Neutrophil (primary cell): ENCODE data around the gene TPO.

Experiments
- H3K27ac ChIP-seq: fragments of 200-600 bp; sonication (generic); 2 replicates; pipeline ENCODE4 v1.5.1; 2016; ENCODE audit warnings: mild to moderate bottlenecking, moderate library complexity
- H3K27me3 ChIP-seq: fragments of 200-600 bp; sonication (generic); 2 replicates; pipeline ENCODE4 v1.6.0; 2016; ENCODE audit warnings: mild to moderate bottlenecking
- H3K36me3 ChIP-seq: fragments of 200-600 bp; sonication (generic); 2 replicates; pipeline ENCODE4 v1.5.1; 2017
- H3K4me1 ChIP-seq, 2 experiments: fragments of 200-600 bp in 1 of 2; sonication (generic) in 1 of 2; 1 replicate in 1 of 2; 2 replicates in 1 of 2; pipeline versions ENCODE4 v1.5.1 to v1.6.1; 2013 to 2016; ENCODE audit warnings: low read depth in 1 of 2, low read length in 1 of 2, mild to moderate bottlenecking in 1 of 2, moderate library complexity in 1 of 2; ENCODE audit not compliant: control insufficient read depth in 1 of 2, insufficient read depth in 1 of 2
- H3K4me3 ChIP-seq, 2 experiments: fragments of 200-600 bp in 1 of 2; sonication (generic) in 1 of 2; 1 replicate in 1 of 2; 2 replicates in 1 of 2; pipeline ENCODE4 v1.5.1; 2013 to 2016; ENCODE audit warnings: low read depth in 1 of 2, low read length in 1 of 2, mild to moderate bottlenecking in 1 of 2, moderate library complexity in 1 of 2
- H3K9me3 ChIP-seq: fragments of 200-600 bp; sonication (generic); 2 replicates; pipeline ENCODE4 v1.5.1; 2016
- TF ChIP-seq, protein P1 (sequence below): fragments of 200-600 bp; sonication (generic); IDR thresholded peaks from 2 replicates; pipeline ENCODE4 v1.5.1; 2016; ENCODE audit warnings: antibody characterized with exemption

The TPO gene

GRCh38 chr2:1497122-1497611, 83.9 kb downstream of the TPO start:
- no peaks in the 10 kb centered on the region for H3K36me3 ChIP-seq
- H3K27me3 ChIP-seq = no peaks in the 10 kb centered on the region
- TF ChIP-seq, protein P1, sequence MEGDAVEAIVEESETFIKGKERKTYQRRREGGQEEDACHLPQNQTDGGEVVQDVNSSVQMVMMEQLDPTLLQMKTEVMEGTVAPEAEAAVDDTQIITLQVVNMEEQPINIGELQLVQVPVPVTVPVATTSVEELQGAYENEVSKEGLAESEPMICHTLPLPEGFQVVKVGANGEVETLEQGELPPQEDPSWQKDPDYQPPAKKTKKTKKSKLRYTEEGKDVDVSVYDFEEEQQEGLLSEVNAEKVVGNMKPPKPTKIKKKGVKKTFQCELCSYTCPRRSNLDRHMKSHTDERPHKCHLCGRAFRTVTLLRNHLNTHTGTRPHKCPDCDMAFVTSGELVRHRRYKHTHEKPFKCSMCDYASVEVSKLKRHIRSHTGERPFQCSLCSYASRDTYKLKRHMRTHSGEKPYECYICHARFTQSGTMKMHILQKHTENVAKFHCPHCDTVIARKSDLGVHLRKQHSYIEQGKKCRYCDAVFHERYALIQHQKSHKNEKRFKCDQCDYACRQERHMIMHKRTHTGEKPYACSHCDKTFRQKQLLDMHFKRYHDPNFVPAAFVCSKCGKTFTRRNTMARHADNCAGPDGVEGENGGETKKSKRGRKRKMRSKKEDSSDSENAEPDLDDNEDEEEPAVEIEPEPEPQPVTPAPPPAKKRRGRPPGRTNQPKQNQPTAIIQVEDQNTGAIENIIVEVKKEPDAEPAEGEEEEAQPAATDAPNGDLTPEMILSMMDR = no peak
- no peak overlapping the region for H3K27ac ChIP-seq
- no peaks in the 10 kb centered on the region for H3K9me3 ChIP-seq
- no peak overlapping the region for H3K4me3 ChIP-seq
- H3K4me1 ChIP-seq = no peaks in the 10 kb centered on the region

DNA sequence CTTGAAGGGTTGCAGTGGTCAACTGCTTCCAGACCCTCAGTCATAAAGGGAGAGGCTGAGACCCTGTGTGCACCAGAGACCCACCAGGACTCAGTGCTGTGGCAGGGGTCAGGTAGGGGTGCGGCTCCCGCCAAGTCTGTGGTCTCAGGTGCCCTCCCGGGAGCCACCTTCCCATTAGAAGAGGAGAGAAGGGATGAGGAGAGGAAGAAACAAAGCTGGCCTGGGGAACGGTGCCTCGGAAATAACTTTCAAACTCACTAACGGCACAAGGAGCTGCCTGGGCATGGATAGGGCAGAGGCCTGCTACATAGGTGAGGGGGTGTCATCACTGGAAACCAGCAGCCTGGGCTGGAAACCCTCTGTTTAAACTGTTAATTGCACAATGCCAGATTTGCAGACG, 84.9 kb downstream of the TPO start:
- Histone ChIP-seq H3K36me3 (no peaks in the 10 kb centered on the region), H3K27me3 (no peaks in the 10 kb centered on the region), H3K27ac (no peak overlapping the region), H3K4me3 (no peak overlapping the region), H3K4me1 (no peaks in the 10 kb centered on the region), H3K9me3 (no peaks in the 10 kb centered on the region)
- TF ChIP-seq, protein P1 = no peak

DNA sequence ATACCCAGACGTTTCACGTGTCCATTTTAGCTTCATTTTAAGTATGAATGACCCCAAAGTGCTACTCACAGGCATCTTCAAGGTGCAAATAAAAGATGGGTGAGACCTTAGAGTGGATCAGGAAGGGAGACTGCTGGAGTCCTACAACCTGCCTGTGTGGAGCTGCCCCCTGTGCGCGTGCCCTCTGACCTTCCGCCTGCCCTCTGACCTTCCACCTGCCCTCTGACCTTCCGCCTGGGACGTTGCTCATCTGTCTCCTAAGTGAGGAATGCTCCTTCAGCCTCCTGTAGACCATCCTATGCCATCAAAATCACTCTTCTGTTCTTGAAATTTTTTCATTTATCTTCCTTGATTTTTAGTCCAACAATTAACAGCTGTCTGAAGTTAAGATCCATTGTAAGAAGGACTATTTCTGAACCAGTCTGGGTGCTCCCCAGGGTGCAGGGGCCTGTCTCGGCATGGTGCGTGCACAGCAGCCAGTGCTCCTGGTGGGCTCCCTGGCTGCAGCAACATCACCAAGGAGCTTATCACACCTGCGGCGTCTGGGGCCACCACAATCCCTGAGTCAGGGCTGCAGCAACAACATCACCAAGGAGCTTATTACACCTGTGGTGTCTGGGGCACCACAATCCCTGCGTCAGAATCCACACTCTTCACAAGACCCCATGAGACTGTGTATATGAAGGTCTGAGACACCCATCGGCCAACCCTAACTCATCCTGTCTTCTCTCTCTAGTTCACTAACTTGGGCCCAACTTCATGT, 86.0 kb downstream of the TPO start:
- no peaks in the 10 kb centered on the region for H3K4me1 ChIP-seq
- TF ChIP-seq, protein P1 = no peak
- no peaks in the 10 kb centered on the region for H3K27me3 ChIP-seq
- no peaks in the 10 kb centered on the region for H3K36me3 ChIP-seq
- H3K27ac ChIP-seq = no peak overlapping the region
- no peaks in the 10 kb centered on the region for H3K9me3 ChIP-seq
- H3K4me3 ChIP-seq = no peak overlapping the region

- Histone ChIP-seq H3K36me3 (no peaks in the 10 kb centered on the region), H3K27me3 (no peaks in the 10 kb centered on the region), H3K9me3 (no peaks in the 10 kb centered on the region), H3K27ac (no peak overlapping the region), H3K4me1 (no peaks in the 10 kb centered on the region), H3K4me3 (no peak overlapping the region)
- TF ChIP-seq, protein P1 = no peak
Observed at GRCh38 chr2:1501038-1501851, 88.0 kb downstream of the TPO start.

DNA sequence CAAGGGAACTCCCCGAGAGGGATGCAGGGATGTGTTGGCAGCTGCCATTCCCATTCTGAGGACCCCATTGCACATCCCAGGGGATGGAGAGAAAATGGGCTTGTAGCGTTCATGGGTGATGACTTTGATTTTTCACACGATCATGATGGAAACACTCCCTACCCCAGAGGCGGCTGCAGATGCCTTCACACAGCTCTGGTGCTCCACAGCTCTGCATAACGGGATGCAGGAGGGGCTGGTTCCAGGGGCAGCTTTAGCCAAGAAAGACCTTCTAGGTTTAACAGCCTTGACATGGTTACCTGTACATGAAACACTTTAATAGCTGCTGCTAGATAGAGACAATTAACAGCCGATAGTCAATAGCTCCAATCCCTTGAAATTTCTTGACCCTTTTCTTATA, 88.7 kb downstream of the TPO start:
- Histone ChIP-seq H3K4me3 (no peak overlapping the region), H3K27me3 (no peaks in the 10 kb centered on the region)

More for the DNA sequence above, 88.7 kb downstream of the TPO start:
- Histone ChIP-seq H3K36me3 (no peaks in the 10 kb centered on the region), H3K4me1 (no peaks in the 10 kb centered on the region), H3K9me3 (no peaks in the 10 kb centered on the region), H3K27ac (no peak overlapping the region)
- TF ChIP-seq, protein P1 = no peak
